ENCODE data around the gene TTR.

TTR gene

DNA sequence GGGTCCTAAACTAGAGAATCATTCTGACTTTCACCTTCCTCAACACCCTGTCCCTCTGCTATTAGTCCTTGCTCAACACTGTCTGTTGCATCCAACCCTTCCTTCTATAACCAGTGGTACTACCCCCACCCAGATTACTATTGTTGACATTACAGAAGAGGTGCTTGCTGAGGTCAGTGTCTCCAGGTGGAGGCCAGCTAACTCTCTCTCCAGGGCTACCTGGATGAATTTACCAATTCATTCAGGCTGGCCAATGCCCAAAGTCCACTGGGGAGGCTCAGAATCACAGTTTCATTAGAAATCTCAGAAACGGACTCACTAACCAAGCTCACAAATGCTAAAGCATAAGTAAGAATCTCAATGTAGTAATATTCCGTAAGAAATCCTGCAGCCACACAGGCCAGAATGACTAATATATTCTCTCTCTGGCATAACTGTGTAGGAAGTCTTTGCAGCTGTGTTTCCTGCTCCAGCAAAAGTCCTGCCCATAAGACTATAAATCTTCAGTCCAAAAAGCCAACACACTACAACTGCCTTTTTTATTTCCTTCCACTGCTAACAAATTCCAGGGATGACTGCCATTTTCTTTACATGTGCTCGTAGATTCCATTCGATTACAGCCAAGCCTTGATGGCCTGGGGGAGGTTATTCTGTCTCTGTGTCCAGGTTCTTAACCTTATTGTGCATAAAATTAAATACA, 10.0 kb upstream of the TTR start:
- DNase-seq: no peak

DNA sequence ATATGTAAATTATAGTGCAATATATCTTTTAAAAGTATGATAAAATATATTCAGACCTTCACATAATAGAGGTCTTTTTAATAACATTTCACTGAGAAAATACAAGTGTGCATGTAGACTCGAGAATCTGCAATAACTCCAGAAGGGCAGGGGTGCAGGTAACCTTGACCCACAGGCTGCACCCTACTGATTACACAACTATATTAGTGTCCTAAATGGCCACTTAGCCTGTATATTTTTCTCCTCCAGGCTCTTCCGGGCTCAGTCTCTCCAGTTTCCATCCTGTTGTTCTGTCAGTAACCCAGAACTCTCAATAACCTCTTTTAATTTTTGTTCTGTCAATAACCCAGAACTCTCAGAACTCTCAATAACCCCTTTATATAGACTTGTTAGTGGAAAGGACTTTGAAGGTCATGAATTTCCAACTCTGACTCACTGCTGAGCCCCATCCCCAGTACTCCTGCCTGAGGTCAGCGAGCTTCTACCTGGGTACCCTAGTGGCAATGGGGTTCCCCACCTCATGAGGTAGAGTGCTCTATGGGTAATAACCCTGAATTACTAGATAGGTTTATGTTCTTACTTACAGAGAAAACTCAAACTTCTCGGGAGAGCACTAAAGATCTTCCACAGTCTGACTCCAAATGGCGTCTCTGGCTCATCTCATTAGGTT, 8.4 kb upstream of the TTR start:
- no peak for DNase-seq

DNA sequence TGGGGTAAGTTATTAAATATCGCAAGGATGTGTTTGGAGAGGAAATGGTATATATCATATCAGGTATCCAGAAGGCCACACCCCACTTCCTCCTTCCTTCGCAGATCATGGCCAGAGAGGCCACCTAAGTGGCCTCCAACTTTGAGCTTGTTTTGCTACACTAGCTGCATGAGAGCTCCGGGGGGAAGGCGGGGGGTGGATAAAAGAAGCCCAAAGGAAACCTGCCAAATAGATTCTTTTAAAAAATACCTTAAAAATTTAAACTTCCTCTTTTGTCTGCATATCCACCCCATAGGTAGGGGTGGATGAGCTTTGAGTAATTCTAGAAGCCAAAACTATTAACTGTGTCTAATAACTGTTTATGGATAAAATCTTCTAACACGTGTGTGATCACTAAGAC, 5.7 kb upstream of the TTR start:
- DNase-seq: no peak

DNA sequence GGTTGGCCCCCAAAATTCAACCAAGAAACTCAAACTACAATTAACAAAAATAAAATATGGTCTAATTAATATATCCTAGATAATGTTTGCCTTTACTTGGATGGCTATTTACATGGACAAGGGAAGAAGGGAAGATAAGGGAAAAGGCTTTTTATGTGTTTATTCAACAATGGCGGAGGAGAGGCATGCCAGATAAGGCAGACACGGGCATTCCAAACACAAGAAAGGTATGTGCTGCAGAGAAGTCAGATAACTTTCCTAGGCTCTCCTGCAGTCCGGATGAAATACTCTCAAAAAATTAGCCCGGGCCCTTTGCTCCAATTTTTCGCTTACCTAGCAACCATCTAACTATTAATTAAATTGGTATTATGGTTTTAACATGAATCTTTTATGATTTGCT, 5.1 kb upstream of the TTR start:
- DNase-seq: no peak

DNA sequence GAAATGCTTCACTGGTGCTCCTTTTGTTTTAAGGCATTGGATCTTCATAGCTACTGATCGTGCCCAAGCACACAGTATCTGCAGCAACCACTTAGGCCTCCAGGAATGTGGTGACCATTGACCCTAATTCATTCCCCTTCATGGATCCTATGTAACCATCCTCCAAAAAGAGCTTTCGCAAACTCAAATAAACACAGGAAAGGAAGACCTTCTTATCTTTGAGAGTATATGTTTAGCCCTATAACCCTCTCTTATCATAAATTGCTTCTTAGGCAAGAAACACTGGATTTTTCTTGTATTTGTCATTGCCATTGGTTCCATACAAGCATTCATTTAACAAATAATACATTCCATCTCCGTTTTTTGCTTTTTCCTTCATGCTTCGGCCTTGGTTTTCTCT, 4.1 kb upstream of the TTR start:
- DNase-seq: no peak

DNA sequence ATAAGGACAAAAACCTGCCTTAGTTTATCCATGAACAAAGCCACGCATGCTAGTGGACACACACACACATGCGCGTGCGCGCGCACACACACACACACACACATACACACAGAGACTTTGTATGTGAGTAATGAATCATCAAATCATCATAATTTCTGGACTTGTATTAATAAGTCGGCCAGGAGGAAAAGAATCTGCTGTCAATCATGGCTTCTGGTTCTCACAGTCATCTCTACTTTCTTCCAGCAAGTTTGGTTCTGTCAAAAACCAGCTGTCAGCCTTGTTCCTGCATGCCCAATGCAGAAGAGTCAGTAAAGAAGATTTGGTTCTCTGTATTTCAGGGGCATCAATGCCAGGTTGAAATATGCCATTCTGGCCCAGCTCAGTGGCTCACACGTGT, 1.1 kb upstream of the TTR start:
- no peak for DNase-seq

DNA sequence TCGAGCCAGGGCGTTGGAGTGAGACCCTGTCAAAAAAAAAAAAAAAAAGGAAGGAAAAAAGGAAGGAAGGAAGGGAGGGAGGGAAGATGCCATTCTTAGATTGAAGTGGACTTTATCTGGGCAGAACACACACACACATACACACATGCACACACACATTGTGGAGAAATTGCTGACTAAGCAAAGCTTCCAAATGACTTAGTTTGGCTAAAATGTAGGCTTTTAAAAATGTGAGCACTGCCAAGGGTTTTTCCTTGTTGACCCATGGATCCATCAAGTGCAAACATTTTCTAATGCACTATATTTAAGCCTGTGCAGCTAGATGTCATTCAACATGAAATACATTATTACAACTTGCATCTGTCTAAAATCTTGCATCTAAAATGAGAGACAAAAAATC, 564 bp upstream of the TTR start:
- no peak for DNase-seq

DNA sequence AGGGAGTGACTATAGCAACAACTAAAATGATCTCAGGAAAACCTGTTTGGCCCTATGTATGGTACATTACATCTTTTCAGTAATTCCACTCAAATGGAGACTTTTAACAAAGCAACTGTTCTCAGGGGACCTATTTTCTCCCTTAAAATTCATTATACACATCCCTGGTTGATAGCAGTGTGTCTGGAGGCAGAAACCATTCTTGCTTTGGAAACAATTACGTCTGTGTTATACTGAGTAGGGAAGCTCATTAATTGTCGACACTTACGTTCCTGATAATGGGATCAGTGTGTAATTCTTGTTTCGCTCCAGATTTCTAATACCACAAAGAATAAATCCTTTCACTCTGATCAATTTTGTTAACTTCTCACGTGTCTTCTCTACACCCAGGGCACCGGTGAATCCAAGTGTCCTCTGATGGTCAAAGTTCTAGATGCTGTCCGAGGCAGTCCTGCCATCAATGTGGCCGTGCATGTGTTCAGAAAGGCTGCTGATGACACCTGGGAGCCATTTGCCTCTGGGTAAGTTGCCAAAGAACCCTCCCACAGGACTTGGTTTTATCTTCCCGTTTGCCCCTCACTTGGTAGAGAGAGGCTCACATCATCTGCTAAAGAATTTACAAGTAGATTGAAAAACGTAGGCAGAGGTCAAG, 955 bp downstream of the TTR start:
- DNase-seq: no peak

DNA sequence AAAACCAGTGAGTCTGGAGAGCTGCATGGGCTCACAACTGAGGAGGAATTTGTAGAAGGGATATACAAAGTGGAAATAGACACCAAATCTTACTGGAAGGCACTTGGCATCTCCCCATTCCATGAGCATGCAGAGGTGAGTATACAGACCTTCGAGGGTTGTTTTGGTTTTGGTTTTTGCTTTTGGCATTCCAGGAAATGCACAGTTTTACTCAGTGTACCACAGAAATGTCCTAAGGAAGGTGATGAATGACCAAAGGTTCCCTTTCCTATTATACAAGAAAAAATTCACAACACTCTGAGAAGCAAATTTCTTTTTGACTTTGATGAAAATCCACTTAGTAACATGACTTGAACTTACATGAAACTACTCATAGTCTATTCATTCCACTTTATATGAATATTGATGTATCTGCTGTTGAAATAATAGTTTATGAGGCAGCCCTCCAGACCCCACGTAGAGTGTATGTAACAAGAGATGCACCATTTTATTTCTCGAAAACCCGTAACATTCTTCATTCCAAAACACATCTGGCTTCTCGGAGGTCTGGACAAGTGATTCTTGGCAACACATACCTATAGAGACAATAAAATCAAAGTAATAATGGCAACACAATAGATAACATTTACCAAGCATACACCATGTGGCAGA, 3.6 kb downstream of the TTR start:
- DNase-seq: no peak

DNA sequence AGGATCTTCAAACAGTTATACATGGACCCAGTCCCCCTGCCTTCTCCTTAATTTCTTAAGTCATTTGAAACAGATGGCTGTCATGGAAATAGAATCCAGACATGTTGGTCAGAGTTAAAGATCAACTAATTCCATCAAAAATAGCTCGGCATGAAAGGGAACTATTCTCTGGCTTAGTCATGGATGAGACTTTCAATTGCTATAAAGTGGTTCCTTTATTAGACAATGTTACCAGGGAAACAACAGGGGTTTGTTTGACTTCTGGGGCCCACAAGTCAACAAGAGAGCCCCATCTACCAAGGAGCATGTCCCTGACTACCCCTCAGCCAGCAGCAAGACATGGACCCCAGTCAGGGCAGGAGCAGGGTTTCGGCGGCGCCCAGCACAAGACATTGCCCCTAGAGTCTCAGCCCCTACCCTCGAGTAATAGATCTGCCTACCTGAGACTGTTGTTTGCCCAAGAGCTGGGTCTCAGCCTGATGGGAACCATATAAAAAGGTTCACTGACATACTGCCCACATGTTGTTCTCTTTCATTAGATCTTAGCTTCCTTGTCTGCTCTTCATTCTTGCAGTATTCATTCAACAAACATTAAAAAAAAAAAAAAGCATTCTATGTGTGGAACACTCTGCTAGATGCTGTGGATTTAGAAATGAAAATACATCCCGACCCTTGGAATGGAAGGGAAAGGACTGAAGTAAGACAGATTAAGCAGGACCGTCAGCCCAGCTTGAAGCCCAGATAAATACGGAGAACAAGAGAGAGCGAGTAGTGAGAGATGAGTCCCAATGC, 4.6 kb downstream of the TTR start:
- DNase-seq: no peak

DNA sequence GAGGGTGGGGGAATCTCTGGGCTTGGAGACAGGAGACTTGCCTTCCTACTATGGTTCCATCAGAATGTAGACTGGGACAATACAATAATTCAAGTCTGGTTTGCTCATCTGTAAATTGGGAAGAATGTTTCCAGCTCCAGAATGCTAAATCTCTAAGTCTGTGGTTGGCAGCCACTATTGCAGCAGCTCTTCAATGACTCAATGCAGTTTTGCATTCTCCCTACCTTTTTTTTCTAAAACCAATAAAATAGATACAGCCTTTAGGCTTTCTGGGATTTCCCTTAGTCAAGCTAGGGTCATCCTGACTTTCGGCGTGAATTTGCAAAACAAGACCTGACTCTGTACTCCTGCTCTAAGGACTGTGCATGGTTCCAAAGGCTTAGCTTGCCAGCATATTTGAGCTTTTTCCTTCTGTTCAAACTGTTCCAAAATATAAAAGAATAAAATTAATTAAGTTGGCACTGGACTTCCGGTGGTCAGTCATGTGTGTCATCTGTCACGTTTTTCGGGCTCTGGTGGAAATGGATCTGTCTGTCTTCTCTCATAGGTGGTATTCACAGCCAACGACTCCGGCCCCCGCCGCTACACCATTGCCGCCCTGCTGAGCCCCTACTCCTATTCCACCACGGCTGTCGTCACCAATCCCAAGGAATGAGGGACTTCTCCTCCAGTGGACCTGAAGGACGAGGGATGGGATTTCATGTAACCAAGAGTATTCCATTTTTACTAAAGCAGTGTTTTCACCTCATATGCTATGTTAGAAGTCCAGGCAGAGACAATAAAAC, 6.5 kb downstream of the TTR start:
- no peak for DNase-seq

DNA sequence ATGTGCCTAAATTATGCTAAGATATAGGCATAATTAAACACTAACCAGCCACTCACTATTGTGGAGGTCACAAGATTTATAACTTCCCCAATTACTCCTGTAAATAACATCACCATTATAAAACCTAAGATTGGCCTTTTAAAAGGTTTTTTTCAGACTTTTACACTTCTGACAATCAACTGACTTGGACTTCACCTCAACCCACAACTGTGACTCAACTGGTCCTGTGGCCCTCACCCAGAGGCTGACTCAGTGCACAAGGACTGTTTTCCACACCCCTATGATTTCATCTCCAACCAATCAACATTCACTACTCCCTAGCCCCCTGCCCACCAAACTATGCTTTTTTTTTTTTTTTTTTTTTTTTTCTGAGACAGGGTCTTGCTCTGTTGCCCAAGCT, 11.6 kb downstream of the TTR start:
- DNase-seq: no peak

DNA sequence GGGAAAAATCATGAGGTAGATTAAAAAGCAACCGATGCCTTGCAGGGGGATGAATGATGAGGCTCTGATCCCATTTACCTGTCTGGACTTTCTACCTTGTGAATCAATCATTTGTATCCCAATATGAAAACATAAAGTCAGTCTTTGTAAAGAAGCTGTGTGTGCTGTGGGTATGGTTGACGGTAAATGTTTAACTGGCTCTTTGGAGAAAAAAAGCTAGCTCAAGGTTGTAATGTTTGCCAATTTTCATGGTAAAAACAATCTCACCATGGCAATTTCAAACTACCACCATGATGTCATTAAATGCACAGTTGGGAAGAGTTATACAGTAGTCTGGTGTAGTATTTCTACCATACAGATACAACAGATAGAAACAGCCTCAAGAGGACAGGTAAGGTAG, 14.6 kb downstream of the TTR start:
- DNase-seq: no peak

DNA sequence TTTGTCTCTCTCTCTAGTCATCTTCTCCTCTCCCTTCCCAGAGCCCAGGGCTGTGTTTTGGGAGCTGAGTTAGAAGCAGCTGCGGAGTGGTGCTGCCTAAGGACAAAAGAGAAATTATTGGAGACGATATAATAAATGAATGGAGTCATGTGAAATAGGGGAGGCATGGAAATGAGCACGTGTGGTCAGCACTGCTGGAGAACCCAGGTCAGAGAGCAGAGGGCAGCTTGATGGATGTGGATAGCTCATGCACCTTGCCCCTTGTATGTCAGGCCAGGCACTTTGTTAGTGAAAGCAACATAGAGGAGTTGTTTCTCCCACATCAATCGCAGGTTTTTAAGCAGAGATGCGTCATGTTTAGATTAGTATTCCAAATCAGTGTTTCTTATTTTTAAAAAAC, 15.7 kb downstream of the TTR start:
- no peak for DNase-seq

DNA sequence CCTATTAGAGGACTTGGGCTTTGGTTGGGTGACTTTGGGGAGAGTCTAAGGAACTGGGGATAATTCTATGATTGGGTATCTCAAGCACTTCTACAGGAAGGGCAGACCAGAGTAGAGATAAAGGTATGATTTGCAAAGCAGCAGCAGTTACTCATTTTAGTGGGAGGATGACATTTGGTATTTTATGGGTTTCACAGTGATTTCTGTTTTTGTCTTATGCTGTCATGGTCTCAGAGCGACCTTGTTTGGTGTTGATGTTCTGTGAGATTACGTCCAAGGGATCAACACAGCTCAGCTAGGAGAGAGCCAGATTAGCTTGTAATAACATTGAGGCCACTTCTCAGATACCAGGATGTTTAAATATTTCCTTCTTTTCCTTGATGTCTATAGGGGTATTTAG, 18.2 kb downstream of the TTR start:
- DNase-seq: no peak

DNA sequence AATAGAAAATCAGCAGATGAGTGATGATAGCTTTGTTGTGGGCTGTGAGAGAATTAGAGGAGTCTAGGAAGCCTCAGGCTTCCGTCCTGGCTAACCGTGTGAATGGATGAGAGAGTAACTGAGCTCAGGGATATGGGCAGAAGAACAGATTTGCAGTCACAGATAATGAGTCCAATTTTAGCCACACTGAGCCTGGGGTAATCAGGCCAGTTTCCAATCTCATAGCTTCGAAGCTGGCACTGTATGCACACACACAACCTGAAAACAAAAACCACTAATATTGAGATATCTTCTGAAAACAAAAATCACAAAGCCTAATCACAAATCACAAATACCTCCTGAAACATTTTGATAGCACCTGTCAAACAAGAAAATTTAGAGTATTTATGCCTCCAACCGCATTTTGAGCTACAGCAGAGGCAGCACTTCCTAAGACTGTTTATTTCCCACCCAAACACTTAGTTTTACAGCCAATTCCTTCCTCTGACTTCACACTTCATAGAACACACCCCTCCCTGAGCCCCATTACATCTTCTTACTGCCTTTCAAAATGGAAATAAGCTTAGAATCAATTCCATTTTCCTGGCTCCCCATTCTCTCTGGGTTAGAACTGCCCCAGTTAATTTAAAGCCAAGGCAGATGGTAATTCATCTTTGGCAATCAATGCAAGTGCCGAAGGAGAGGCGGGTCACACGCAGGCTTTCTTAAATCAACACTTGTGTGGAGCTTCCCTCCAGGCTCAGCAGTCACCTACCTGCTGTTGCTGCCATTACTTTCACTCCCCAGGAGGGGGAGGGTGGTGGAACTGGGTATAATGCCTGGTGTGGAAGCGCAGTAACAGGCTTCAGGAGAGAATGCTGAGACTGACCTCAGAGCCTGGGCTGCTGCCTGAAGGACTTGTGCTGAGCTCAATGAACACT, 18.9 kb downstream of the TTR start:
- DNase-seq: no peak

DNA sequence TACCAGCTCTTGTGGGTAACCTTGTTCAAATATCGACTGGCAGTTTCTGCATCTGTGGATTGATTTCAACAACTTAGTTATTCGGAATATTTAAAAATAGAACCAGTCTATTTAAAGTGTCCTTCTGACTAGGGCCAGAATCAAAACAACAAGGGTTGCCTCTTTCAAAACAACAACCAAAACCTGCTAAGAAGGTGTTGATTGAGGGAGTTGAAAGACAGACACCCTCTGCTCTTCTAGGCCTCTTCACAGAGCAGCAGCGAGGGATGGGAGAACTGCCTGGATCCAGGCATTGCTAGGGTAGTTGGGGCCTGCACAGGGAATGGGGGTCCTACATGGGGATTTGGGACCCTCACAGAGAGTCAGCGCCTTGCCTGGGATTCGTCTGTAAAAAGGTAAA, 19.8 kb downstream of the TTR start:
- no peak for DNase-seq

DNA sequence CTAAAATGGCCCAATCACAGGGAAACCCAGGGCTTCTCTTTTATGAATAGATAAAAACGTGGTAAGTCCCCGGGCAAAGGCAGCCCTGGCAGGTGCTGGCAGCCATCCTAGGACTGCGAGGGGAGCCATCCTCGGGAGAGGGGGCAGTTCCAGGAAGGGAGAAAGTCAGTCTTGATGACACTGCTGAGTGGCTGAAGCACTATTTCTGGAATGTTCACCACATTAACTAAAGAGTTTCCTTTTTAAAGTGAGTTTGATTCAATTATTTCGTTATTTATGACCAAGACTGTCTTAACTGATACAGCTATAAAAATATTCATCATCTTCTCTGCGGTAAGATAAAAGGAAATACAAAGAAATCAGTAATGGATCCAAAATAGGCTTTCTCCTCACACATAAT, 20.4 kb downstream of the TTR start:
- DNase-seq: no peak

DNA sequence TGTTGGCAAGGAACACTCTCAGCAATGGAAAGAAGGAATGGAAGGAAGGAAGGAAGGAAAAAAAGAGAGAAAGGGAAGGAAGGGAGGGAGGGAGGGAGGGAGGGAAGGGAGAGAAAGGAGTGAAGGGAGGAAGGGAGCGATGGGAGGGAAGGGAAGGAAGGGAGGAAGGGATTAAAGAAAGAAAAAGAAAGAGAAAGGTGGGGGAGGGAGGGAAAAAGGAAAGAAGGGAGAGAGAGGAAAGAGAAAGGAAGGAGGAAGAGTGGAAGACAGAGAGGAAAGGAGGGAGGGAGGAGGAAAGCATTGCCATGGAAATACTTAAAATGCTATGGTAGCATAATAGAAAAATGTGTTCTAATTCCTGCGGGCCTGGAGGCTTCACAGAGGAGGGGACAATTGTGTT, 22.4 kb downstream of the TTR start:
- DNase-seq: no peak

DNA sequence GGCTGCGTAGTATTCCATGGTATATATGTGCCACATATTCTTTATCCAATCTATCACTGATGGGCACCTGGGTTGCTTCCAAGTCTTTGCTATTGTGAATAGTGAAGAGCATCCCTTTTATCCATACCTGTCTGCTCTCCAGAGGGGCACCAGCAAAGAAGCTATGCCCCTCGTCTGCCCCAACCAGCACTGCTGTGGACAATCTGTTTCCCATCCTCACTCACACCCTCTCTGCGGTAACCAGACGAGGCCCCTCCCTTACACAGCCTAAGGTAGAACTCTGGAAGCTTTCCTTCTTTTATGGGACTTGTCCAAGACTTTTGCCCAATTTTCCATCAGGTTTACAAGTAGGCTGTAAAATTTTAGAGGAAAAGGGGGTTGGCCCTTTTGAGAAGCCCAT, 24.9 kb downstream of the TTR start:
- DNase-seq: no peak

DNA sequence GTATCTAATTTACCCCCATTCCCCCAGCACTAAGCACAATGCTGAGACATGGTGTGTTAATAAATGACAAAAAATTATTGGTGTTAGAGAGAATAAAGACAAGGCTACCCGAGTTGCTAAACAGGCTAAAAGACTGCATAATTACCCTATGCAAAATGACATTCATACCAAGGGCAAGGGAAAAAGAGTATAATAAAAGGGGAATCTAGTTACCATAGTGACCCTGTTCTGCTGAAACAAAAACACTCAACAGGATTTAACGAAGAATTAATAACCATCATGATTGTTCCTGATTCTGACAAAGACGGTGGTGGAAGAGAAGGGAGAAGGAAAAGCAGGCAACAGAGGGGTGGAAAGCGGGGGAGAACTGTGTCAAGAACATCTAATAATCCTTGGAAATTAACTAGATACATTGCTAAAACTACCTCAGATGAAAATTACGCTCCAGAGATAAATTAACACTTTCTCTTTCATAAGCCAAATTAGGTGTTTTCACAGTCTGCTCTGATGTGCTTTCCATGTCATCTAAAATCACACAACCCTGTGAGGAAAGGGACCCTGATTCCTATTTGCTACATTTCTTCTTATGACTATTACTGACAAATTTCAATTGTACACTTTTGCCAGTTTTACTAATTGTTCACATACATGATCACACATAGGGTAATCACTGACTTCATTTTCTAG, 25.5 kb downstream of the TTR start:
- no peak for DNase-seq
